ENCODE measurements around the gene HOXA2.

Gene HOXA2

DNA sequence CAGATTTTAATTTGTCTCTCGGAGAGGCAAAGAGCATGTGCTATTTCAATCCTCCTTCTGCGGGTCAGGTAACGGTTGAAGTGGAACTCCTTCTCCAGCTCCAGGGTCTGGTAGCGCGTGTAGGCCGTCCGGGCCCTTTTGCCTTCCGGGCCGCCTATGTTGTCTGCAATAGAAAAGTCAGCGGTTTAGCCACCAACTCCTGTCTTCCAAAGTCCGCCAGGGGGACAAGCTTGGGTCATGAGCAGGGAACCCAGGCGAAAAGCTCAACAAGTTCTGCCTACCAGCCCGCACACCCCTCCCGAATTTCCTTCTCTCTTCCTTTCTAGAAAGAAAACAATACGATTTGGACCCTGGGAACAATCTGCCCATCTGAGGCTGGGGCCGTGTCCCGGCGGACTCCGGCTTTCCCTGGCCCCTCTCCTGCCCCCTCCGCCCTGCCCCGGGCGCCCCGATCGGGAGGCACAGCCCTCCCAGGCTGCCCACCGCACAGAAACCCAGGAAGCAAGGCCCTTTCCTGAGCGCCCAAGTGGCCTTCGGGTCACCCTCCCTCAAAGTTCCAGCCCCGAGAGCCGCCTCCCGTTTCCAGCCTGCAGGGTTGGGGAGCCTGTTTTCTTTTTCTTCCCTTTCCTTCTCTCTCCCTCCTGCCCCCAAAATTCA, 39.6 kb upstream of the HOXA2 start:
- DNase-seq (ENCODE audit: low read depth in 4 of 4, low spot score in 1 of 4), result no peak

DNA sequence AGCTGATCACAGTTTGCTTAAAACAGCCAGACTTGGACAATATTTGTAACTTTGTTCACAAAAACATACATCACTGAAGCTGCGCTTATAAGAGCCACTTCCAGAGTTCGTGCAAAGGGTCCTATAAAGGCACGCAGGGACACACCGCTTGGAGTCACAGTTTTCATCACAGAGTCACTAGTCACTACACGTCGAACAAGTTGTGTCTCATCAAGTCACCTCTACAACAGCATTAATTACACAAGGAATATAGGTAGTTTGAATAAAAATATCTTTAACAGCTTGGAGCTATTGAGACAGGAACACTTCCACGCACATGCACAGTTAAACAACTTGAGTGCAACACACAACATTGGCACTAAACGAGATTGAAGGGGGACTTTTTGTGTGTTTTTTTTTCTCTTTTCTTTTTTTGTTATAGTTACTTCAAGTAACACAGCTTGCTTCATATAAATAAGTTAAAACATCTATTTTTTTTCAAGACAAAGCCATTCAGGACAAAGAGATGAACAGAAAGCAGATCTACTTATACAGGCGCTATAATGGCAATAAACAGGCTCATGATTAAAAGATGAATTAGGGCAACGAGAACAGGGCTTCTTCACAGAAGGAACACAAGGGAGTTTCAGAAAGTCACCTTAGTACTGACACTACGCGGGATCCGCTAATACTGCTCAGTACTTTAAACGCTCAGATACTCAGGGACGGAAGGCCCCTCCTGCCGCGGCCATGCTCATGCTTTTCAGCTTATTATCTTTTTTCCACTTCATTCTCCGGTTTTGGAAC, 38.8 kb upstream of the HOXA2 start:
- no peak for DNase-seq (ENCODE audit: low read depth in 4 of 4, low spot score in 1 of 4)

DNA sequence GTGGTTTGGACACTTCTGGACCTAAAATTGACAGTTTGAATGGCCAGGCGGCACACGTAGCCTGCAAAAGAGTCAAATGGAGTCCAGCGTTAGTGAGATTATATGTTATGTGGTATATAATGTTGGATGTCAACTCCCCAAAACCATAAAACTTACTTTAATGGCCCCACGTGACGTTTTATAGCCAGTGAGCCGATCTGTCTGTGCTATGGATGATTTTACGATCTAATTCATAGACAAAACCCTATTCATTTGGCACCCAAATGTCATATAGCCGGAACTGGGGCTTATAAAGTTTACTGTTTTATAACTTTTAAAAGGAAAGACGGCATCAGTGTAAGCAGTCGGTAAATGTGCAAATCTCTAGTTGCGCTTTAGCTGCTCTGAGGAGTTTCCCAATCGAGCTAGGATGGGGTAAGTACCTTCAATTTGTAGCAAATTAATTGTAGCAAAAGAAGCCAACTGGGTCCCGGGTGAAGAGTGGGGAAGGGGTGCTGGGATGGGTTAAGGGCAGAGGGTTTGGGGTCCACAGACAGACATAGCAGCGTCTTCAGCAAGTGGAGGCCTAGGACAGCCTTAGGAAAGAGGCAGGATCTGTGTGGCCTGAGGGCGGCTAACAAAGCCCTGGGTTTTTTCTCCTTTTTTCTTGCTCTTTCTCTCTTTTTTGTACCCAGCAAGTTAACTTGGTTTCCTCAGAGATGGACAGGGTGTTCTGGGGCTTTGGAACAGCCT, 37.8 kb upstream of the HOXA2 start:
- no peak for DNase-seq (ENCODE audit: low read depth in 4 of 4, low spot score in 1 of 4)

DNA sequence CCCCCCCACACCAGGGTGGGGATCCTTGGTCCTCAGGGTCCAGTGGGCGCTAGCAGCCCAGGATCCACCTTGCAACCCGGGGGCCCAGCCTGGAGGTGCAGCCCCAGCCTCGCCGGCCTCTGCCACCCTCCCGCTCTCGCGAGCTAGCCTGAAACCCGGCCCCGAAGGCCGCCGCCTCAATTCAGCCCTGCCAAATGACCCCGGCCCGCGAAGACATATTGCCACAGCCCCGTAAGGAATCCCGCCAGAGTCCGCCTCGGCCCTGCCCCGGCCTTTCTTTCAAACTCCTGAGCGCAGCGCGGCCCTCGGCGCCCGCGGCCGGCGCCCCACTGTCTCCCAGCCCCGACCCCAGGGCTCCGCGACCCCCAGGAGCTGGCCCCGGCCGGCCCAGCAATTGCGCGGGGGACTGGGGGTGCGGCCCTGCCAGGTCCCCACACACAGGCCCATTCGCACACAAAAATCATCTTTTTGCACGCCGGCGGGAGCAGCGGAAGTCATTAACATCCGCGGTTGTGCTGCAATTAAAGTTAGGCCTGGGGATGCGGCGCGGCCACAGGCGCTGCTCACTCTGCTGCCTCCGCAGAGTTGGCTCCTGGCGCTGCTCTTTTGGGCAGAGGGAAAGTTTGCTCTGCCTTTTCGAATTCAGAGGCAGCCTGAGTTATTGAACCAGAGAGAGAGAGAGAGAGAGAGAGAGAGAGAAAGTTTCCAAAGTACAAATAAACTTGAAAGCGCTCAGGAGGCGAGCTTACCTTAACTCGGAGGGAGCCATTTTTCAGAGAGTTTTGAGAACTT, 37.0 kb upstream of the HOXA2 start:
- DNase-seq (ENCODE audit: low read depth in 4 of 4, low spot score in 1 of 4), result no peak

DNA sequence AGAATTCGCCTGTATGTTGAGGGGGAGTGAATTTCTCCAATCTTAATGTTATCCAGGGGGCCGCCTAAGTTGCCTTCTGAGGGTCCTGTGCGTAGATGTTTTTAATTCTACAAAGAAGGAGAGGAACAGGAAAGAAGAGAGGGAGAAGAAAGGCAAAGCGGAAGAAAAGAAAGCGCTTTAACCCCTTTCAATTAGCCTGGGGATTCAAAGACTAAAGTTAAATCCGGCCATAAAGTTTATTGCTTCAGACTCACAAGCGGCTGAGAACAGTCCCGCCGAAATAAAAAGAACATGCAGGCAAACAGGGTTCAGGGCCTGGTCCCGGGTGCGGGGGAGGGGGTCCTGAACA, 36.5 kb upstream of the HOXA2 start:
- DNase-seq (ENCODE audit: low read depth in 4 of 4, low spot score in 1 of 4), result no peak

DNA sequence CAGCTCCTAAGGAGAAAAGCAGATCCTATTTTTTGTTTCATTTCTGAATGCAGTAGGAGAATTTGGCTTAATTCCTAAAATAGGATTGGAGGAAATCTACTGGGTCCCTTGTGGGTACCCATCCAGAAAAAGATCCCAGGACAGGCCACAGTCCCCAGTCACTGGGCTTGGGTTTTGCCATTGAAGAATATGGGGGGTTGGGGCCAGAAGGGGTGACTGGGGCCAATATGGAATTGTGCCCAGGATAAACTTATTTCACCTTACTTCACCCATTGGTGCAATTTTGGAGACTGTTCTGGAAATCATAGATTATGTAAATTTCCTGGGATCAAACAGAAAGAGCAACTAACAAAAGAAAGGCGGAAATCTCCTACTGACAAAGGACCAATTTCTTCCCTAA, 36.0 kb upstream of the HOXA2 start:
- no peak for DNase-seq (ENCODE audit: low read depth in 4 of 4, low spot score in 1 of 4)

DNA sequence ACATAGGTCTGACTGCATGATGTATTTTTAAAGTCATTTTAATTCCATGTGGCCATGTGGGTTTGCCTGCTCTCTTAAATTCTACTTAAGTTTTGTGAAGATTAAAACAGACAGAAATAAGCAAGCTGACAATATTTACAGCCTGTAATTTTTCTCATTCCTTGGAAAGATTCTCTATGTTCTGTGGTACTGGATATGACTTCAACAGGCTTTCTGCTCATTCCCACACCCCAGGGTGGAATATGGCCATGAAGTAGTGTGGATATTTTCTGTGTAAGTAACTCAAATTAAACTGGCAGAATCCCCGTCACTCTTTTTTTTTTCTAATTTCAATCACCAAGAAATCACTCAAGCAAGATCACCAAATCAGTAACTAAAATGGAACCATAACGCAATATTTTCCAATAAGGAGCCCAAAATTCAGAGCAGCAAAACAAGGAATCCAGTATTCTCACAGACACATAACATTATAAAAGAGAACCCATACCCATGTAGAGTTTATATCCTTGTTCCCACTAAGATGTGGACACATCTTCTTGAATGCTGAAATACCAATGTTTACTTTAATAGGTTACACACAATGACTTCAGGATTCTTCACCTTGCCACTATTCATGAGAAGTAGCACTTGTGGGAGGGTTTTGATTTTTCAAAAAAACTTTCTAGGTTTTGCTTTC, 35.3 kb upstream of the HOXA2 start:
- no peak for DNase-seq (ENCODE audit: low read depth in 4 of 4, low spot score in 1 of 4)

DNA sequence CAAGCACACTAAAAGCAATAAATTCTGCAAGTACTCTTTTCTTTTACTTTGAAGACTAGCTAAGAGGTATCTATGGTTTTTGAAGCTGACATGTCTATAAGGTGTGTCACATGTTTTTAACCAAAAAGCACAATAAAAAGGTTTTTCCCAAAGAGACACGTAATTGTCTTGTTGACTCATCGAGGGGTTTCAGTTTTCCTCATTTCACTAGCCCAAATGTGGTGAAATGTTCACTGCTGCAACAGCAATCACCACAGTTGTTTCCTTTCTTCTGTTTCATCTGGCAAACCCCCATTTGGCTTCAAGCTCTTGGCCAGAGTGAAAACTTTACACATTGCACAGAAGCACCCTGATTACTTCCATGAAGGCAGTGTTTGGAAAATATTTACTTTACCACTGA, 31.9 kb upstream of the HOXA2 start:
- no peak for DNase-seq (ENCODE audit: low read depth in 4 of 4, low spot score in 1 of 4)

DNA sequence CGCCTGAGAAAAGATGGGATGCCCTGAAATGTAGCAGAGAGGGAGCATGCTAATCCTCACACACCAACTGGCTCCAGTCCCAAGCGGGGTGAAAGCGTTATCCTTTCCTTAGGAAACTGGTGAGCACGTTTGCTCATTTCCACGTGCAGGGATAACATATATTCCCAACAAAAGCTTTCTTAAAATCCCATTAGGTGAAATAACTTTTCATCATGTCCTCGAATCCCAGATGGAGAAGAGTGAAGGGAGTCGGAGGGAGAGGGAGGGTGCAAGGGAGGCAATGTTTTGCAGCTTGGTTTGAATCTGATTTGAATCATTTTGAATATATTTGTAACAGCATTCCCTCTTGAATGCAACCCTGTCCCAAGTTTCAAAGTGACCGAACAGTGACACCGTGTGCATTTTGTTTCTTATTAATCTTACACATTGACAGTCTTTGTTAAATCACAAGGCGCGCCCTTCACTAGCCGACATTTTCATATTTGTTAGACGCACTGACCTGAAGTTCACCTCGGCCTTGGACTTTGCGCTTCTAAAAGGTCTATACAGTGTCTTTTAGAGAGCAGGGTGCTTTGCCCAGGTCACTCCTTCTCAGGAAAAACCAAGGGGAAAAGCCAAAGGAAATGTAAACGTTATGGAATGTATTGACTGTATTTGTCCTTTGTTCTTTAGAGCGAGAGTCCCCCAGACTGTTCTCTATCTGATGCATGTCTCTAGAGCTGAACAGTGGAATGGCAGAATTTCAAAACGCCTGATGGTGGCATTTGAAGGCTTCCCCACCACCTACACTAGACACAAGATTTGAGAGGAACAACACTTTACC, 31.1 kb upstream of the HOXA2 start:
- DNase-seq (ENCODE audit: low read depth in 4 of 4, low spot score in 1 of 4), result no peak

DNA sequence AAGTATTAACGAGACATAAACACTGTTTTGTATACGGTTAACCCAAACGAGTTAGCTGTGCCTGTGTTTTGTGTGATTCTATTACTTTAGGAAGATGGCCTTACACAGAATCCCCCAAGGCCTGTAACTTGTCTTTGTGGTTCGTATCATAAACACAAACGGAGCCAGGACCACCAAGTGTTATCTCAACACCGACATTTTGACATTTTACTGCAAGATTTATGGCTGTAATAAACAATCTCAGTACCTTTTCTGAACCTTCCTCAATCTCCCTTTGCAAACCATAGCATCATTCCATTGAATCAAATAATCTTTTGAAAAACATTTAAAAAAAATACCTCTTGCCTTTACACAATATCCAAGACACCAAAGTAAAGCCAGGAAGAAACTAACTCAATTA, 30.5 kb upstream of the HOXA2 start:
- DNase-seq (ENCODE audit: low read depth in 4 of 4, low spot score in 1 of 4), result no peak

DNA sequence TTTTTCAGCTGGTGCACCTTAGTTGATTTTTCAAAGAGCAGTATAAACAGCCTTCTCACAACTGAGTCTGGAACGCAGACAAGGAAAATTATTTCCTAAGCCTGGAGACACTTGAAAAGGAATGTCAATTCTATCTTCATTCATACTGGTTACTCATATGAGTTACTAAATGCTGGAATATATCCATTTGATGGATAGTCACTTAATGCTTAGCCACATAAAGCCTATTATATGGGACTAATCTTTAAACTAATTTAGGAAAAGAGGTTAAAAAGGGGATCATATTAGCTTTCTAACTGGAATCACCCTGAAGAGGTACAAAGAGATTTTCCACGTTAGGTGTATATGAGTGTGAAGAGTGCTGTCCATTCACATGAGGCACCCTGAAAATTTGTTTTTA, 29.7 kb upstream of the HOXA2 start:
- DNase-seq (ENCODE audit: low read depth in 4 of 4, low spot score in 1 of 4), result no peak

DNA sequence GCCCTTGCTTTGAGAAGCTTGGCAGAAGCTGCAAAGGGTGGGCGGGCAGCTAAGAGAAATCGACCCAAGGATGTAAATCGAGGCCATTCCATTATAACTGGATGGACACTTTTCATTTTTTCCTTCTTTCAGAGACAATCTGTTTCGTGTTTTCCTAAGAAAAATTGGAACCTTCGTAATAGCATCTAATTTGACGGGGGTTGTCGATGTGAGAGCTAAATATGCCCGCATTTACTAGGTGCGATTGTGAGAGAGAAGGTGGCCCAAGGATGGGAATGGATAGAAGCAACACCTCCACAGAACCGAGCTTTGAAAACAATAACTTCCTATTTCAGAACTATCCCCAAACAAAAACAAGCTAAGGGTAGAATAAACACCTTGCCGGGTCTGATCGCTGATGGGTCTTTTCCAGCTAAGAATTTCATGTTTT, 28.9 kb upstream of the HOXA2 start:
- no peak for DNase-seq (ENCODE audit: low read depth in 4 of 4, low spot score in 1 of 4)

DNA sequence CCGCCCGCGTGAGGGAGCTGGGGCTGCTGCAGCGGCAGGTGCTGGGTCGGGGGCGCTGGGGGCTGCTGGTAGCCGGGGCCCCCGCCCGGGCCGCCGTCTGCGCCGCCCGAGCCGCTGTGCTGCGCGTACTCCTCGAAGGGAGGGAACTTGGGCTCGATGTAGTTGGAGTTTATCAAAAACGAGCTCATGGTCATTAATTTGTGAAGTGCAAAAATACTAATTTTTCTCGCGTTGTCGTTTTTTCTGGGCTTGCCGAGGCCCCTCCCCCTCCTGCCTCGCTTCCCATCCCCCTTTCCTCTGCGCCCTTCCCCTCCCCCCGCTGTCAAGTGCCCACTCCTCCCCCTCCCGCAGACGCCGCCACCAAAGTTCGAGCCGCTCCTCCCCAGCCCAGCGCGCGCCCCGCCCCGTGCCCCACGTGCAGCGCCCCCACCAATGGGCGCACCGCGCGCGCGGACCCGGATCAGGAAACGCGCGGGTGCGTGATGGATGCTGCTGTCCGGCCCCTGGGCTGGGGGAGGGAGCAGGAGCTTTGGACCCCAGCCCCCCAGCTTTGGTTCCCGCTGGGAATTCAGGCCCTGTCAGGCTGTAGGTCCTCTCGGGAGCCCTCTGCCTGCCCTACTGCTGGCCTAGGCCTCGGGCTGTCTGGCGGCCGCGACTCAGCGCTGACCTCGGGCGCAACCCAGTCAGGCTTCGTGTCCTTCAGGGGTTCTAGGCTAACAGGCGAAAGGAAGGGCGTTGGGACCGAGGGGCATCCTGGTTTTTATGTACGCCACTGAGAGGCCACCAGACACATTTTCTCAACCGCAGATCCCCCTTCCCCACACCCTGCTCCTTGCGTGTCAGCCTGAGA, 28.3 kb upstream of the HOXA2 start, which contains the start of gene HOXA4:
Gene HOXA4, minus strand, starts transcription at position 218 of the 850 bp plus-strand sequence. Its CDS starts 24 bp downstream, at position 194.
- DNase-seq (ENCODE audit: low read depth in 4 of 4, low spot score in 1 of 4), result peak; percentile 50 to 56 (median 54)

DNA sequence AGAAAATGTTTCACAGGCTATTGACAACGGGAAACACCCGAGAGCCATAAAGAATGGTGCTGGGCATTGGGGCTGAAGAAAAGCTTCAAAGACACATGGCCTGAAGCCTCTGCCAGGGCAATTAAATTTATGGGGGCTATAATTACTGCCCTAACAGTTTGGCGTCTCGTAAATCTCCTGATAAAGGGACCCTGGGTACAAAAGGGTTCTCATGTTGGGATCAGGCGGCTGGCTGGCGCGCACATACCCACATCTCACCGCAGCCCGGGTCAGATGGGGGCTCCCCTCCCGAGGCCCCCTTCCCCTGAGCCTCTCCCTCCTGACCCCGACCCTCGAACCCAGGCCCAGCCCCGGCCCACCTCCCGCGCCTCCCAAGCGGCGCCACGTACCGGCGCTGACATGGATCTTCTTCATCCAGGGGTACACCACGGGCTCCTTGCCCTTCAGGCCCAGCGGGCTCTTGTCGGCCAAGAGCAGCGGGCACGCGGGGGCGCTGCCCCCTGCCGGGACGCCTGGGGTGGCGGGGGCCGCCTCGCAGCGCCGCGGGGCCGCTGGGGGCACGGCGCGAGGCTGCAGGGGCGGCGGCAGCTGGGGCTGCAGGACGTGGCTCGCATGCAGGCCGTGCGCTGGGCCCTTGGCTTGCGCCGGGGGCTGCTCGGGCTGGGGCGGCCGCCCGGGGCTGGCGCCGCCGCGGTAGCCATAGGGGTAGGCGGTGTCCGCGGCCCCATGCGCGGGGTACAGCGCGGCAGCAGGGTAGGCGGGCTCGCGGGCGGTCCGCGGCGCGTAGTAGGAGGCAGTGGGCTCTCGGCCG, 27.5 kb upstream of the HOXA2 start:
- no peak for DNase-seq (ENCODE audit: low read depth in 4 of 4, low spot score in 1 of 4)

DNA sequence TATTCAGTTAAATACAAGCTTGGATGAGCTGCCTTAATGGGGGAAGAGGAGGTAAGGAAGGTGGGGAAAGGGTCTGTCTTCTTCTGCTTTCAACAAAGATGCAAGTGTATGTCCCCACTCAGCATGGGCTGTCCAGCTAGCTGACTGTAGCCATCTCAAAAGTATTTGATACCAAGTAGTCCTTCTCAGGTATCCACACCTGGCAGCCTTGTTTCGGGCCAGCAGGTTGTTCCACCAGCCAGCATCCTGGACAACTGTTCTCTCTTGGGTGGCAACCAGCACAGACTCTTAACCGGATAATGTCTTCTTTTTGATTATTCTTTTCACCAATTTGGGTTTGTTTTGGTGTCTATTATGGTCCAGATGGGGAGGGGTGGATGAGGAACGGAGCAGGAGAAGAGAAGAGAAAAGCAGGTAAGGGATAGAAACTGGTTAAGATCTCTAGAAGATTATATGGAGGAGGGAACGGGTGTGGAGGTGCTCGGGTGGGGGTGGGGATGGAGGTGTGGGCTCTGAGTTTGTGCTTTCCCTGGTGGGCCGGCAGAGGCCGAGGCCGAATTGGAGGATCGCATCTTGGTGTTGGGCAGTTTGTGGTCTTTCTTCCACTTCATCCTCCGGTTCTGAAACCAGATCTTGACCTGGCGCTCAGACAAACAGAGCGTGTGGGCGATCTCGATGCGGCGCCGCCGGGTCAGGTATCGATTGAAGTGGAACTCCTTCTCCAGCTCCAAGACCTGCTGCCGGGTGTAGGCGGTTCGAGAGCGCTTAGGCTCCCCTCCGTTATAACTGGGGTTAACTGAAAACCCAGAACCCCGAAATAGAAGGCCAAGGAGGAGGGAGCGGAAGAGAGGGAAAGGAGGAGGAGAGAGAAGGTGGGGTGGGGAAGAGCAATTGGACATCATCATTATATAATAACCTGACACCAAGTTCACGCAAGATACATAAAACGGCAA, 26.6 kb upstream of the HOXA2 start:
- no peak for DNase-seq (ENCODE audit: low read depth in 4 of 4, low spot score in 1 of 4)

DNA sequence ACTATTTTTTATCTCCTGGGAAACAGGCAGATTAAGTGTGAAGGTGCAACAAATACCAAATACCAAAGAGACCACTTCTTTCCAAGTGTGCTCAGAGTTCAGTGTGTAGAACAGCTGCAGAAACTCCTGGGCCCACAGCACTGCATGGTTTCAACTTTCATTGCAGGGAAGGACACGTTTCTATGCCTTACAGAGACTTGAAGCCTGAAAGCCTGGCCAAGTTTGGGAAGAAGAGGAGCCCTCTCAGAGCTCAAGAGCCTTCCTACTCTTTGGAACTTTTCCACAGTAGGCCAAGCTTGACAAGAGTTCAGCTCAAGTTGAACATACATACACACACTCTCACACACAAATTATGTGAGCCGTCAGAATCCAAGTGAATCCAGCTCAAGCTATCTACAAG, 25.6 kb upstream of the HOXA2 start:
- no peak for DNase-seq (ENCODE audit: low read depth in 4 of 4, low spot score in 1 of 4)

All from stimulated activated CD4-positive, alpha-beta T cell treated with anti-CD3 and anti-CD28 coated beads, Interleukin-1b, Interleukin-23, amount 100 ng/mL, for 24 hours (primary cell).